Mesenteric fat pad (tissue), 1 donor: ENCODE measurements around the gene PGA4. TPM values are rescaled to one million over a fixed set of nuclear protein-coding genes. Genes with fewer than 3 reads are reported as not detected.
"Not testable (repeated sequence)": the region's sequence is repeated elsewhere in the genome, so short reads cannot be mapped to it uniquely, and the experiment has no call there.

Experiments
- DNase-seq: peaks from one replicate; pipeline ENCODE4 v3.0.0-alpha.2; 2020; ENCODE audit warnings: low spot score
- total RNA-seq: library from RNA; stranded (reverse); fragmentation: NEBNext Ultra II Directional; extraction: Animal tissue kit (Norgen Biotek cat#: 25700); gene quantifications from one replicate; pipeline ENCODE4 v1.2.1, GENCODE V29; 2021
- donor health status: DM: yes; HTN: yes; CAD: no.

The PGA4 gene
- total RNA-seq, 1 donor from 2014 or later: 20.6 TPM

- peak; percentile 11 for DNase-seq
Observed at GRCh38 chr11:61203873-61204272, 18.3 kb upstream of the PGA4 start.

DNA sequence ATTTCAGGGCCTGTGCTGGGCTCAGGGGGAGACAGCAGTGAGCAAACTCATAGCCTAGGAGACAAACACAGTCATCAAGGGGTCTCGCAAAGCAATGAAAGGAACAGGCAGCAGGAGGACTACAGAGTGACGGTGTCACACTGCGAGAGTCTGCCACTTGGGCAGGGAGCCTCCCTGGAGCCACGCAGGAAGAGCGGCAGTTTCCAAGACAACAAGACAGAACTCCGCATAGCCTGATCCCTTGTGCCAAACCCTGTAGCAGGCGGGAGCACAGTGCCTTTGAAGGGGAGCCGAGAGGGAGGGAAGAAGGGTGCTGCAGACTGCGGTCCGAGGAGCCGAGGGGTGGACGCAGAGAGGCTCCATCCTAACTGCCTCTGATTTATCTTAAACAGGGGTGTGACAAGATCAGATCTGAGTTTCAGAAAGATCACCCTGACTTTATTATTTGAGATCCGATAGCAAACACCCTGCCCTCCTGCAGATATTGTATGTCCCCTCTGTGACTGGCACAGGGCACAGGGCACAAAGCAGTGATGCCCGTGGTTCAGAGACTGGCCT lies 17.6 kb upstream of the PGA4 start:
- DNase-seq: peak; percentile 91

DNA sequence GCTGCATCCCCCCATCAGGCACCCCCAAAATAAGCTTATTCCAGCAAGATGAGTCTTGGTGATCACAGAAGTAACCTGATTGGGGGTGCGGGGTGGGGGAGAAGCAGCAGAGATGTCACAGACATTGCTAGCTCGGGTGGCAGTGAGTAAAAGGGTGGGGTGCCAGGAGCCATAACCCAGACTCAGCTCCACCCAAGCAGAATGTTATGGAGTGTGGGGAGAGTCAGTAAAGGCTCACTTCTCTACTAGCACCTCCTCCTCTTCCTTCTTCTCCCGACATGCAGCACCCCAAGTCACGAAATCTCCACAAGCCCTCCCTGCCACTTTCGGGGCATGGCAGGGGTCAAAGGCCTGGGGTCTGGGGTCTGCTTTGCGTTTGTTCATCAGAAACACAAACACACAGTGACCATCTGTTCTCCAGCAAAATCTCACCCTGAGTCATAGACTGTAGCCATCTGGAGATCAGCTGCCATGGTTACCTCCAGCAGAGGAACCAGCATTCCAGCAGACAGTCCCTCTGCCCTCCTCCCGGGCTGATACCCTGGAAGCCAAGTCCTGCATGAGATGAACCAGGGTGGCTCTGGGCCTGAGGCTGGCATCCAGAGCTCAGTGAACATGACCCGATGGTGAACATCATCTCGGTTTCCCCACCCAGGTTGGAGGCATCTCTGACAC lies 14.4 kb upstream of the PGA4 start:
- DNase-seq: not testable (repeated sequence)

GRCh38 chr11:61210629-61211028 lies 11.5 kb upstream of the PGA4 start:
- DNase-seq: not testable (repeated sequence)

DNA sequence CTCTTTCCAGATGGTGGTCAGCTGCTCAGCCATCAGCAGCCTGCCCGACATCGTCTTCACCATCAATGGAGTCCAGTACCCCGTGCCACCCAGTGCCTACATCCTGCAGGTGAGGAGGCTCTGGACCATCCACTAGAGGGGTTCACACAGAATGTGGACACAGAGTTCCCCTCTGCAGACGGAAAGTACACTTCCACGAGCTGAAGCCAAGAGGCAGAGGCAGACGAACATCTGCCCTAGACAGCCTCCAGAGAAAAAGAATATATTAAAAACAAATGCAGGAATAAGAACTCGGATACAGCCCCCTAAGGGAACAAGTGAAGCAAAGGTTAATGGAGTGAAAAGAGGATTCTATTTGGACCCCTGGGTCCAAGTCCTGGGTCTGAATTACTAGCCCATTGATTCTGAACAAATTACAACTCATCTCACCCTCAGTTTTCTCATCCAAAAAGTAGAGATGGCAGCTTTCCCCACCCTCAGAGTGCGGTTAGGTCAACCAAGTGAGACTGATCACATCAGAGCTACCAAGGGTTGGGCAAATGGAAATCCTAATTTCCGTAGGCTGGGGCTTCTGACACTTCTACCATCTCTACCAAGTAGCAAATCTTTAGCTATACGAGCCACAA lies 10.7 kb upstream of the PGA4 start:
- DNase-seq: not testable (repeated sequence)

- DNase-seq: not testable (repeated sequence)
Observed at GRCh38 chr11:61212202-61212601, 9.9 kb upstream of the PGA4 start.

GRCh38 chr11:61213711-61214324 lies 8.3 kb upstream of the PGA4 start:
- not testable (repeated sequence) for DNase-seq

GRCh38 chr11:61218306-61218705 lies 3.8 kb upstream of the PGA4 start:
- not testable (repeated sequence) for DNase-seq

DNA sequence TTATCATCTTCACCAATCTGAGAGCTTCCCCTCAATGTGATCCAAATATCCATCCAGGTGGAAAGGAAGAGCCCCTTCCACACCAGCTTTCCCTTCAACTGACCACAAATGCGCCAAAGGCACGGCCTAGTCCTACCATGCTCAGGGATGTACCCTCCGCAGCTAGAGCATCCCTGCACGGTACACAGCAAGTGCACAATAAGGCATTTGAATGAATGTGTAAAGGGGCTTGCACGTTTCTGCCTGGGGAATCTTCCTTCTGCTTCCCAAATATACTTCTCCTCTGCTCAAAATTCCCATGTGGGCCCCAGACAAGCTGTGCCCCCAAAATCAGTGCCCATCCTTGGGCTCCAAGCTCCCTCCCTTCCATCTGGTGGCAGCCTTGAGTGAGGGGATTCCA lies 3.1 kb upstream of the PGA4 start:
- DNase-seq: not testable (repeated sequence)

GRCh38 chr11:61222692-61223091 lies 545 bp downstream of the PGA4 start:
- not testable (repeated sequence) for DNase-seq

DNA sequence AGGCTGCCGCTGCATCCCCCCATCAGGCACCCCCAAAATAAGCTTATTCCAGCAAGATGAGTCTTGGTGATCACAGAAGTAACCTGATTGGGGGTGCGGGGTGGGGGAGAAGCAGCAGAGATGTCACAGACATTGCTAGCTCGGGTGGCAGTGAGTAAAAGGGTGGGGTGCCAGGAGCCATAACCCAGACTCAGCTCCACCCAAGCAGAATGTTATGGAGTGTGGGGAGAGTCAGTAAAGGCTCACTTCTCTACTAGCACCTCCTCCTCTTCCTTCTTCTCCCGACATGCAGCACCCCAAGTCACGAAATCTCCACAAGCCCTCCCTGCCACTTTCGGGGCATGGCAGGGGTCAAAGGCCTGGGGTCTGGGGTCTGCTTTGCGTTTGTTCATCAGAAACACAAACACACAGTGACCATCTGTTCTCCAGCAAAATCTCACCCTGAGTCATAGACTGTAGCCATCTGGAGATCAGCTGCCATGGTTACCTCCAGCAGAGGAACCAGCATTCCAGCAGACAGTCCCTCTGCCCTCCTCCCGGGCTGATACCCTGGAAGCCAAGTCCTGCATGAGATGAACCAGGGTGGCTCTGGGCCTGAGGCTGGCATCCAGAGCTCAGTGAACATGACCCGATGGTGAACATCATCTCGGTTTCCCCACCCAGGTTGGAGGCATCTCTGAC lies 4.5 kb downstream of the PGA4 start:
- not testable (repeated sequence) for DNase-seq

- not testable (repeated sequence) for DNase-seq
Observed at GRCh38 chr11:61229458-61229857, 7.3 kb downstream of the PGA4 start.

DNA sequence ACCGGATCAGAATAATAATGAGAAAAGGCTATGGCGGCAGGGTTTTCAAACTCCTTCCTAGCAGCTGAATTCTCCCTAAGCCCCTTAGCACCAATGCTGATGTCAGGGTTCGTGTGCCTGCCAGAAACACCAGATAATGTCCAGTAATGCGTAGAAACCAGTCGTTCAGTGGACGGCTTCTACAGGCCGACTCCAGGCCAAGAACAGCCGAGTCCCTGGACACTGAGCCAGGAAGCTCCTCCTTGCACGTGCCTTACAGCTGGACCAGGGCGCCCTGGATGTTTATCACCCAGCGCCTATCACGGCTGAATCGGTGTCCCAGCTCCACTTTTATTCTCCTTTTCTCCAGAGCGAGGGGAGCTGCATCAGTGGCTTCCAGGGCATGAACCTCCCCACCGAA lies 8.9 kb downstream of the PGA4 start:
- not testable (repeated sequence) for DNase-seq

DNA sequence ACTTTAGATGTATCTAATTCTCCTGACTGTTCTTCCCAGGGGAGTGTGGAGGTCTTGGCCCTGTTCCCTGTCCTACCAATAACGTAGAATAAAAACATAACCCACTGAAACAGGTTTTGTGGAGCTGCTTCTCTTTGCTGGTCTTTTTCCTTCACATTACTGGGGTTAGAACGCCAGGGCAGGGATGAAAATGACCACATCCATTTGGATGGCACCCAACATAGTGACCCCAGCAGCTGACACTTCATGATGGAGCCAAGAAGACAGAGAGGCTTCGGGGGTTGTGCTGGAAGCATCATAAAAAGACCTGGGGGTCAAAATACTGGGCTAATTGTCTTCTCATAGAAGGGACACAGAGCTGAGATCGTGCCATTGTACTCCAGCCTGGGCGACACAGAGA lies 9.4 kb downstream of the PGA4 start:
- not testable (repeated sequence) for DNase-seq

DNA sequence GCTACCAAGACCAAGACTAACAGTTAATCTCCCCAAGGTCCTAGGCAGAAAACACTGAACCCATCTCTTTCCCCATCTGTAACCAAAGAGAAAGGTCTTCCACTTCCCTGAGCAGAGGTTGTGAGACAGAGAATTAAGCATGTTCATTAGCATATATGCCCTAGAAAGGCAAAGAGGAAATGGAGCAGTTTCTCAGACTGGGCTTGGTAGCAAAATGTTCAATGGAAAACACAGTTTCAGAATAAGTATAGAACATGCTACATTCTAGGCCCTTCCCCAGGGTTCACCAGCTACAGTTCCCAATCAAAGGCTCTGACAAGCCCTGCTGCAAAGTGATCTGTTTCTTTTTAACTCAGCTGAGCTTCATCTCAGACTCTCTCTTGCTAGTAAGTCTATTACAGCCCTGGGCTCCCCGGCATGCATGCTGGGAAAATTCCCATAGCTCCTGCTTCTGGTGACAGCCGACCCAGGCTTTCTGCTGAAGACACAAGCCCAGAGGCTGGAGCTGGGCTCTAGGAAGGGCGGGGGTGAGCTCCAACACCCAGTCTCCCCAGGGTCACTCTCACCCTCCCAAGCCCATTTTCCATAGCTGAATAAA lies 10.5 kb downstream of the PGA4 start:
- DNase-seq: not testable (repeated sequence)

- DNase-seq: not testable (repeated sequence)
Observed at GRCh38 chr11:61237130-61237529, 15.0 kb downstream of the PGA4 start.

DNA sequence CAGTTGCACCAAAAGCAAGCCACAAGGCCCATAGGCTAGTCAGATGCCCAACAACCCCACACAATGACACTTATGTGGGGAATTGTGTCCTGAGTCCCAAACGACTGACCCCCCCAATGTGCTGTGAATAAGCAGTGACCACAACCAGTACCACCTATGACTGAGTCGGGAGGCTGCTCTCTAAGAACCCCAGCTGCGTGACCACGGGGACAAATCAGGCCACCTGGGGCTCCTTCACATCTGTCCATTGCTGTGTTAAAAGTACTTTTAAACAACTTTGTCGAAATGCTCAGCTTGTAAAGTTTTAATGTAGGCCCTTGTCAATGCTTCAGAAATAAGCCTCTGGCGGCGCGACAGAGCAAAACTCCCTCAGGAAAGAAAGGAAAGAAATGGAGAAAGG lies 18.1 kb downstream of the PGA4 start:
- DNase-seq: not testable (repeated sequence)

DNA sequence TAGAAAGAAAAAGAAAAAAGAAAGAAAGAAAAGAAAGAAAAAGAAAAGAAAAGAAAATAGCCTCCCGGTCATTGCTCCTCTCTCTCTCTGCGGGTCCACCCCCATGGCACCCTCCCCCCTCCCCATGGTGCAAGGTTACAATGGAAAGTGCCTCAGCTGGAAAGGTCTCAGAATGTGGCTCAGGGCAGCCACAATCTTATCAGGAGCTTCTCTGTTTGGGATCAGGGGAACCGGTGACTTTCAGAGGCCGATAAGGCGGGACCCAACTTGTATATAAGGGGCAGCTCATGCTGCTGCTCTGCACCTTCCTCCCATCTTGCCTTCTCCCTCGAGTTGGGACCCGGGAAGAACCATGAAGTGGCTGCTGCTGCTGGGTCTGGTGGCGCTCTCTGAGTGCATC lies 18.7 kb downstream of the PGA4 start, which contains the start of gene PGA5:
Gene PGA5 (plus strand): TSS at position 301 of the 400 bp plus-strand sequence. CDS start 52 bp downstream, at position 353.
- DNase-seq: not testable (repeated sequence)

DNA sequence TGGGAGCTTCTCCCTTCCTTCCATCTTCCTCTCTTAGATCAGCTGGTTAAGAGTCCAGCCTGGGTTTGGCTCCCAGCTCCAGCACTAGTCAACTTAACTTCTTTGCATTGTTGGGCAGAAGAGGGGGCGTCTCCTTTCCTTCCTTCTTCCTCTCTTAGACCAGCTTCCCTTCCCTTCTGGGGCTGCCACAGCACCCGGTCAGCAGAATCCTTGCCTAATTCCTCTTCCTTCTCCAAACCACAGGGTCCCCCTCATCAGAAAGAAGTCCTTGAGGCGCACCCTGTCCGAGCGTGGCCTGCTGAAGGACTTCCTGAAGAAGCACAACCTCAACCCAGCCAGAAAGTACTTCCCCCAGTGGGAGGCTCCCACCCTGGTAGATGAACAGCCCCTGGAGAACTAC lies 19.4 kb downstream of the PGA4 start:
- not testable (repeated sequence) for DNase-seq

DNA sequence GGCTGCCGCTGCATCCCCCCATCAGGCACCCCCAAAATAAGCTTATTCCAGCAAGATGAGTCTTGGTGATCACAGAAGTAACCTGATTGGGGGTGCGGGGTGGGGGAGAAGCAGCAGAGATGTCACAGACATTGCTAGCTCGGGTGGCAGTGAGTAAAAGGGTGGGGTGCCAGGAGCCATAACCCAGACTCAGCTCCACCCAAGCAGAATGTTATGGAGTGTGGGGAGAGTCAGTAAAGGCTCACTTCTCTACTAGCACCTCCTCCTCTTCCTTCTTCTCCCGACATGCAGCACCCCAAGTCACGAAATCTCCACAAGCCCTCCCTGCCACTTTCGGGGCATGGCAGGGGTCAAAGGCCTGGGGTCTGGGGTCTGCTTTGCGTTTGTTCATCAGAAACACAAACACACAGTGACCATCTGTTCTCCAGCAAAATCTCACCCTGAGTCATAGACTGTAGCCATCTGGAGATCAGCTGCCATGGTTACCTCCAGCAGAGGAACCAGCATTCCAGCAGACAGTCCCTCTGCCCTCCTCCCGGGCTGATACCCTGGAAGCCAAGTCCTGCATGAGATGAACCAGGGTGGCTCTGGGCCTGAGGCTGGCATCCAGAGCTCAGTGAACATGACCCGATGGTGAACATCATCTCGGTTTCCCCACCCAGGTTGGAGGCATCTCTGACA lies 23.3 kb downstream of the PGA4 start:
- not testable (repeated sequence) for DNase-seq
